ENCODE measurements around the gene WNT5A. TPM values are rescaled to one million over a fixed set of nuclear protein-coding genes. Genes with fewer than 3 reads are reported as not detected.
A peak's percentile ranks its signal among the peaks of the same experiment; 100 is the strongest.

WNT5A gene
- polyA plus RNA-seq, 4 donors: under 0.01 to 8.1 (median 0.63) TPM

DNA sequence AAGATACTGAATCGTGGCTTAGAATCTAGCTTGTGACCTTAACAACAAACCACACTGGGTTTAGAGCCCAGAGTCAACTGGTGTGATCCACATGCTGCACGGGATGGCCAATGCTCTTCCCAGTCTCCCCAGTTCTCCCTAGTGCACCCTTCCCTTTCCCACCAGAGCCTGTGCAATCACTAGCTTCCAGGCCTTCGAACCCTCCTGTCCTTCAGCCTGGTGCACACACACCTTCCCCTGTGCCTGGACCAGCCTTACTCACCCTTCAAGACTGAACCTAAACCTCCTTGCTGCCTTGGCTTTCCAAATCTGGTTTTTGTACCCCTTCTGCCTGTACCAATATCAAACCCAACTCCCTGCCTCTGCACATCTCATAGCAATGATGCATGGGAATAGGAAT lies 43.8 kb downstream of the WNT5A start:
- DNase-seq: no peak
- Histone ChIP-seq H3K4me3 (ENCODE audit: low read depth in 1 of 3, low read length in 3 of 3) (no peak overlapping the region), H3K9me3 (ENCODE audit: control insufficient read depth in 2 of 2, insufficient read depth in 1 of 2, low read depth in 1 of 2, low read length in 1 of 2) (peaks cover 0 to 1% of the 10 kb centered on the region in 2 donors), H3K27ac (ENCODE audit: low read depth in 1 of 3, low read length in 2 of 3) (no peak overlapping the region), H3K27me3 (ENCODE audit: control insufficient read depth in 3 of 3, insufficient read depth in 3 of 3, low read length in 3 of 3) (no peaks in the 10 kb centered on the region), H3K4me1 (ENCODE audit: control insufficient read depth in 3 of 3, insufficient read depth in 2 of 3, low read depth in 1 of 3, low read length in 2 of 3) (peaks cover 4 to 23% (median 4%) of the 10 kb centered on the region in 3 donors), H3K36me3 (ENCODE audit: control insufficient read depth in 3 of 3, insufficient read depth in 2 of 3, low read depth in 1 of 3, low read length in 3 of 3) (no peaks in the 10 kb centered on the region)
- WGBS, 3 donors: 84 to 93% (median 86%) methylated on average over 3 of the region's 3 CpGs
- FAIRE-seq: no peak

DNA sequence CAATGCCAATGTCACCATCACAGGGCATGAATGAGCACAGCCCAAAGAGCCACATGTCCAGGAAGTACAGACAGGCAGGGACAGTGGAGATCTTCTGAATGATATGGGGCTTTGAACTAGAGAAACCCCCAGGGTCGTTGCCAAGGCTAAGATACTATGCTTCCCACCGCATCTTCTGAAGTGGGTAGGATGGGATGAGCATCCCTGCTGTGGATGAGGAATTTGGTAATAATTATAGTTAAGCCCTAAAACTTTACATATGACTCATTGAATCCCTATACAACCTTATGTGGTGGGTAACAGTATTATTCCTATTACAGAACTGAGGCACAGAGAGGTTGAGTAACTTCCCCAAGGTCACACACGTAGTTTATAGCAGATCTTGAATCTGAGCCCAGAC lies 44.2 kb downstream of the WNT5A start:
- Histone ChIP-seq H3K4me1 (ENCODE audit: control insufficient read depth in 3 of 3, insufficient read depth in 2 of 3, low read depth in 1 of 3, low read length in 2 of 3) (peaks cover 2 to 23% (median 4%) of the 10 kb centered on the region in 3 donors), H3K27ac (ENCODE audit: low read depth in 1 of 3, low read length in 2 of 3) (no peak overlapping the region), H3K36me3 (ENCODE audit: control insufficient read depth in 3 of 3, insufficient read depth in 2 of 3, low read depth in 1 of 3, low read length in 3 of 3) (no peaks in the 10 kb centered on the region), H3K4me3 (ENCODE audit: low read depth in 1 of 3, low read length in 3 of 3) (no peak overlapping the region), H3K27me3 (ENCODE audit: control insufficient read depth in 3 of 3, insufficient read depth in 3 of 3, low read length in 3 of 3) (no peaks in the 10 kb centered on the region), H3K9me3 (ENCODE audit: control insufficient read depth in 2 of 2, insufficient read depth in 1 of 2, low read depth in 1 of 2, low read length in 1 of 2) (peaks cover 0 to 1% of the 10 kb centered on the region in 2 donors)
- FAIRE-seq (no peak), DNase-seq (no peak)
- WGBS, 3 donors: 56 to 71% (median 66%) methylated on average over 3 of the region's 3 CpGs

DNA sequence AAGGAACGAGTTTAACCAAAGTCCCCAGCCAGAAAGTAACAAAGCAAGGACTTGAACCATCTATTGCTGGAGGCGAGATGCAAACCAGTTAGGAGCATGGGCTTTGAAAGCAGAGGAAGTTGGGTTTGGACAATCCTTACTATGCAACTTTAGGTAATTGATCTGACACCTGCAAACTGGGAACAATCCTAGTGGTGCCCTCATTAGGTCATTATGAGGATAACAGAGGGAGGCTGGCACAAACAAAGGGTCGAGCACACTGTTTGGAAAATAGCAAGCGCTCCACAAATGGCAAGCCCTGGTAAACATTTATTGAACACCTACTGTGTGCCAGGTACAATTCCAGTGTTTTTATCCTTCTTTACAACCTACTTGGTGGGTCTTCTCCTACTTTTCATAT lies 45.6 kb downstream of the WNT5A start:
- FAIRE-seq: no peak
- Histone ChIP-seq H3K27ac (ENCODE audit: low read depth in 1 of 3, low read length in 2 of 3) (no peak overlapping the region), H3K4me3 (ENCODE audit: low read depth in 1 of 3, low read length in 3 of 3) (no peak overlapping the region), H3K36me3 (ENCODE audit: control insufficient read depth in 3 of 3, insufficient read depth in 2 of 3, low read depth in 1 of 3, low read length in 3 of 3) (no peaks in the 10 kb centered on the region), H3K4me1 (ENCODE audit: control insufficient read depth in 3 of 3, insufficient read depth in 2 of 3, low read depth in 1 of 3, low read length in 2 of 3) (peaks cover 0 to 14% (median 0%) of the 10 kb centered on the region in 3 donors), H3K27me3 (ENCODE audit: control insufficient read depth in 3 of 3, insufficient read depth in 3 of 3, low read length in 3 of 3) (no peaks in the 10 kb centered on the region), H3K9me3 (ENCODE audit: control insufficient read depth in 2 of 2, insufficient read depth in 1 of 2, low read depth in 1 of 2, low read length in 1 of 2) (peaks cover 0 to 1% of the 10 kb centered on the region in 2 donors)
- WGBS, 3 donors: 76 to 85% (median 82%) methylated on average over 4 of the region's 4 CpGs
- no peak for DNase-seq

DNA sequence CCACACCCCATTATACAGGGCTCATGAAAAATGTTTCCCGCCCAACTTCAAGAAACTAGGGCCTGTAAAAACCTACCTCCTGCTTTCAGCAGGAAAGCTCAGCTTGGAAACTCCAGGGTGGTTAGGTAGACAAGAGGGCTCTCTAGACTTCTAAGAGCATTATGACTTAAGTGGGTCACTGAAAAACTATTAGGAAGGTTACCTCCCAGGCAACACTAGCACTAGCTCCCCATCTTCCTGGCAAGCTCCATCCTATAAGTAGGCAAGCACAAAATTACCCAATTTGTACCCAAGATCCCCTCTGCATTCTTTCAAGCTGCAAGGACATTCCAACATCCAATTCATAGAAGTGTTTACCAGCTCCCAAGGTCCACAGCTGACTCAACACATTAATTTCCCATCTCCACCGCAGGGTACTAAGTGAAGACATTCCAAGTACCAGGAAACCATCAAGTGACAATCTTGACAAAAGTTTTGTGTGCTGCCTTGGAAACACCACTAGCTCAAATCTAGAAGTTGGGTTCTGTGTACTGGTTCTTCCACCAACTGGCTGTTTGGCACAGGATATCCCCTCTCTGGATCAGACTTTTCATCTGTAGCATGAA lies 46.9 kb downstream of the WNT5A start:
- Histone ChIP-seq H3K27me3 (ENCODE audit: control insufficient read depth in 3 of 3, insufficient read depth in 3 of 3, low read length in 3 of 3) (no peaks in the 10 kb centered on the region), H3K9me3 (ENCODE audit: control insufficient read depth in 2 of 2, insufficient read depth in 1 of 2, low read depth in 1 of 2, low read length in 1 of 2) (peaks cover 0 to 1% of the 10 kb centered on the region in 2 donors), H3K27ac (ENCODE audit: low read depth in 1 of 3, low read length in 2 of 3) (no peak overlapping the region), H3K36me3 (ENCODE audit: control insufficient read depth in 3 of 3, insufficient read depth in 2 of 3, low read depth in 1 of 3, low read length in 3 of 3) (no peaks in the 10 kb centered on the region), H3K4me3 (ENCODE audit: low read depth in 1 of 3, low read length in 3 of 3) (no peak overlapping the region), H3K4me1 (ENCODE audit: control insufficient read depth in 3 of 3, insufficient read depth in 2 of 3, low read depth in 1 of 3, low read length in 2 of 3) (peaks cover 0 to 6% (median 0%) of the 10 kb centered on the region in 3 donors)
- DNase-seq (no peak), FAIRE-seq (no peak)
- WGBS, 3 donors: 89 to 93% (median 89%) methylated on average over 2 of the region's 2 CpGs

DNA sequence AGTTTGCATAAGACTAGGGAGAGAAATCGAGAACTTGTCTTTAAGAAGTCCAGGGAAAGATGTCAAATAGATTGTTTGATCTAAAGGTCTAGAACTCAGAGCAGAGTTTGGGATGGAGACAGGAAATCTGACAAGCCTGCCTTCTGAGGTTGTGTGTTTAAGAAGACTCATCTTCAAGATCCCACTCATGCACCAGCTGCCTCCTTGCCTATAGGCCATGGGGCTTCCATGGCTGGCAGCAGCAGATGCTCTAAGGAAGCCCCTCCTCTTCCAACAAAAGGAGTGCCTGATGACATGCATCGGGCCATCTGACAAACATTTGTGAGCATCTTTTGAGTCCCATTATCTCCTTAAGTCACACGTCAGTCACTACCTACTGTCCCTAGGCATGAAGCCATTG lies 47.4 kb downstream of the WNT5A start:
- H3K4me3 ChIP-seq (ENCODE audit: low read depth in 1 of 3, low read length in 3 of 3): no peak overlapping the region
- no peaks in the 10 kb centered on the region for H3K36me3 ChIP-seq (ENCODE audit: control insufficient read depth in 3 of 3, insufficient read depth in 2 of 3, low read depth in 1 of 3, low read length in 3 of 3)
- WGBS, 3 donors: 82 to 86% (median 85%) methylated on average over 3 of the region's 3 CpGs
- FAIRE-seq: no peak
- no peak for DNase-seq
- peaks cover 0 to 1% of the 10 kb centered on the region in 2 donors for H3K9me3 ChIP-seq (ENCODE audit: control insufficient read depth in 2 of 2, insufficient read depth in 1 of 2, low read depth in 1 of 2, low read length in 1 of 2)
- no peaks in the 10 kb centered on the region for H3K27me3 ChIP-seq (ENCODE audit: control insufficient read depth in 3 of 3, insufficient read depth in 3 of 3, low read length in 3 of 3)
- no peak overlapping the region for H3K27ac ChIP-seq (ENCODE audit: low read depth in 1 of 3, low read length in 2 of 3)
- H3K4me1 ChIP-seq (ENCODE audit: control insufficient read depth in 3 of 3, insufficient read depth in 2 of 3, low read depth in 1 of 3, low read length in 2 of 3): peaks cover 0 to 3% (median 0%) of the 10 kb centered on the region in 3 donors

DNA sequence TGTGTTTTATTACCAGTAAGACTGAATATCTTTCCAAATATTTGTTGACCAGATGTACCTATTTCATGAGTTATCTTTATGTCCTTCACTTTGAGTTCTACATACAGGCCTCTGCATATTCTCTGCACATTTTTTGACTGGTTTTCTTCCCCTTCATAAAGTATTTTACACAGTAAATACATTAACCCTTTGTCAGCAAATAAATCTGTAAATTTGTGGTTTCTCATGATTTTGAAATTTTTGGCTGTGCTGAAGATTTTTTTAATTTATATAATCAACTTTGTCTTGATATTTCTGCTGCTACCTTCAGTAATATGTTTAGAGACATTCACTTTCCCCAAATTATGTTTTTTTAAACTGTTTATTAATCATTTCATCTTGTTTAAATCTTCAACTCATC lies 50.5 kb downstream of the WNT5A start:
- Histone ChIP-seq H3K27me3 (ENCODE audit: control insufficient read depth in 3 of 3, insufficient read depth in 3 of 3, low read length in 3 of 3) (no peaks in the 10 kb centered on the region), H3K4me3 (ENCODE audit: low read depth in 1 of 3, low read length in 3 of 3) (no peak overlapping the region), H3K27ac (ENCODE audit: low read depth in 1 of 3, low read length in 2 of 3) (no peak overlapping the region), H3K4me1 (ENCODE audit: control insufficient read depth in 3 of 3, insufficient read depth in 2 of 3, low read depth in 1 of 3, low read length in 2 of 3) (no peaks in the 10 kb centered on the region), H3K9me3 (ENCODE audit: control insufficient read depth in 2 of 2, insufficient read depth in 1 of 2, low read depth in 1 of 2, low read length in 1 of 2) (no peaks in the 10 kb centered on the region), H3K36me3 (ENCODE audit: control insufficient read depth in 3 of 3, insufficient read depth in 2 of 3, low read depth in 1 of 3, low read length in 3 of 3) (no peaks in the 10 kb centered on the region)
- DNase-seq (no peak), FAIRE-seq (no peak)

DNA sequence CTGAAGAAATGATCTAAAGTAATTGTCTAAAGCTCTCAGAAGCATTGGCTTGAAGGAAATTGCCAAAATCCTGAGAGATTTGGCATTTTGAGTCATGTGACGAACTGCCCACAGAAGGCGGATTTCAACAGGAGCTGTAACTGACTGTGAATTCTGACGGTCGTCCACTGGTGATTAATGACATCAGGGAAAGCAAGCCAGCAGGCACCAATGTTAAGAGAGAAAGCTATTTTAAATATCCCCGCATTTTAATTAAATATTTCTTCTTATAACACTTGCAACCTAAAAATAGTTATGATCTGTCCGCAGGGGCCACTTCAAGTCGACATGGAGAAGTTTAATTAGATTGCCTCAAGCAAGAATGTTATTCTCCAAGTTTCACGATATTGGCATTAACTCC lies 51.6 kb downstream of the WNT5A start:
- Histone ChIP-seq H3K4me3 (ENCODE audit: low read depth in 1 of 3, low read length in 3 of 3) (no peak overlapping the region), H3K4me1 (ENCODE audit: control insufficient read depth in 3 of 3, insufficient read depth in 2 of 3, low read depth in 1 of 3, low read length in 2 of 3) (no peaks in the 10 kb centered on the region), H3K9me3 (ENCODE audit: control insufficient read depth in 2 of 2, insufficient read depth in 1 of 2, low read depth in 1 of 2, low read length in 1 of 2) (no peaks in the 10 kb centered on the region), H3K27me3 (ENCODE audit: control insufficient read depth in 3 of 3, insufficient read depth in 3 of 3, low read length in 3 of 3) (no peaks in the 10 kb centered on the region), H3K36me3 (ENCODE audit: control insufficient read depth in 3 of 3, insufficient read depth in 2 of 3, low read depth in 1 of 3, low read length in 3 of 3) (no peaks in the 10 kb centered on the region), H3K27ac (ENCODE audit: low read depth in 1 of 3, low read length in 2 of 3) (no peak overlapping the region)
- WGBS, 3 donors: 66 to 77% (median 73%) methylated on average over 8 of the region's 8 CpGs
- no peak for DNase-seq
- no peak for FAIRE-seq

DNA sequence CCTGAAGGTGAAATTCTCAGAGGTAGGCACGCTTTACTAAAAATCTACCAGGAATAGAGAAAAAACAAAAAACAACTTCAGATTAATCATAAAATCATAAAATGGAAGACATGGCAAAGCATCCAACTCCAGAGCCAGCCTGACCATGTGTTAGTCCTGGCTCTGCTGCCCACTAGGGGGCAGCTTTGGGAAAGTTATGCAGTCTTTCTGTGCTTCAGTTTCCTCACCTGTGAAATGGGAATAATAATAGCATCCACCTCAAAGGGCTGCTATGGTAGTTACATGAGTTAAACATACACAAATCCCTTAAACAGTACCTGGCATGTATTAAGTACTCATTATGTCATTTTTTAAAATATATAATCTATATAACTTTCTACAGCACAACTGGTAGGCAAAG lies 52.3 kb downstream of the WNT5A start:
- no peak for FAIRE-seq
- WGBS, 3 donors: 27 to 86% (median 48%) methylated on average over 1 of the region's 1 CpG
- peak; percentile 33 to 54 for DNase-seq

DNA sequence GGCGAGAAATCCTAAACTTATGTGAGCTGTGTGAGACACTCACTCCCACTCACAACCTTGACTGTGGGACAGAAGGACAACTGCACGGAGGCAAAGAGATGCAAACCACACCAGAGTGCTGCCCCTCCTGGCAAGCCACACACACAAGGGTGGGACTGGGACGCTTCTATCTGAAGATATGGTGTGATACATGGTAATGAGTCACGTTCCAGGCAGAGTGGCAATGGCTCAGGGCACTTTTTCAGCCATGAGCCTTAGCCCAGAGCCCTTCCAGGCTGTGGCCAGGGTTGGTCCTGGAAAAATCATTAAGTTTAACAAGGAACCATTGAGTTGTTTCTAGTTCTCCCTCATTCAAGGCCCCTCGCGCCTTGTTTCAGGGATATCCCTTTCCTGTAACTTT lies 56.1 kb downstream of the WNT5A start:
- WGBS, 3 donors: 87 to 92% (median 90%) methylated on average over 6 of the region's 6 CpGs
- Histone ChIP-seq H3K27ac (ENCODE audit: low read depth in 1 of 3, low read length in 2 of 3) (no peak overlapping the region), H3K4me1 (ENCODE audit: control insufficient read depth in 3 of 3, insufficient read depth in 2 of 3, low read depth in 1 of 3, low read length in 2 of 3) (no peaks in the 10 kb centered on the region), H3K36me3 (ENCODE audit: control insufficient read depth in 3 of 3, insufficient read depth in 2 of 3, low read depth in 1 of 3, low read length in 3 of 3) (no peaks in the 10 kb centered on the region), H3K27me3 (ENCODE audit: control insufficient read depth in 3 of 3, insufficient read depth in 3 of 3, low read length in 3 of 3) (no peaks in the 10 kb centered on the region), H3K9me3 (ENCODE audit: control insufficient read depth in 2 of 2, insufficient read depth in 1 of 2, low read depth in 1 of 2, low read length in 1 of 2) (no peaks in the 10 kb centered on the region), H3K4me3 (ENCODE audit: low read depth in 1 of 3, low read length in 3 of 3) (no peak overlapping the region)
- no peak for FAIRE-seq
- DNase-seq: no peak

More for the DNA sequence above, 52.3 kb downstream of the WNT5A start:
- Histone ChIP-seq H3K27ac (ENCODE audit: low read depth in 1 of 3, low read length in 2 of 3) (no peak overlapping the region), H3K27me3 (ENCODE audit: control insufficient read depth in 3 of 3, insufficient read depth in 3 of 3, low read length in 3 of 3) (no peaks in the 10 kb centered on the region), H3K36me3 (ENCODE audit: control insufficient read depth in 3 of 3, insufficient read depth in 2 of 3, low read depth in 1 of 3, low read length in 3 of 3) (no peaks in the 10 kb centered on the region), H3K4me3 (ENCODE audit: low read depth in 1 of 3, low read length in 3 of 3) (no peak overlapping the region), H3K4me1 (ENCODE audit: control insufficient read depth in 3 of 3, insufficient read depth in 2 of 3, low read depth in 1 of 3, low read length in 2 of 3) (no peaks in the 10 kb centered on the region), H3K9me3 (ENCODE audit: control insufficient read depth in 2 of 2, insufficient read depth in 1 of 2, low read depth in 1 of 2, low read length in 1 of 2) (no peaks in the 10 kb centered on the region)

Data from small intestine (tissue), 7 donors.